Upper lobe of right lung (tissue), 1 donor: Measurements from ENCODE around the gene CLGN. TPM values are rescaled to one million over a fixed set of nuclear protein-coding genes. Genes with fewer than 3 reads are reported as not detected.

Experiments
- ATAC-seq: fragments of 200-7000 bp; cut with Tn5 transposase; one replicate; pipeline ENCODE4 v1.9.1; 2020; ENCODE audit warnings: mild to moderate bottlenecking, moderate library complexity
- DNase-seq: peaks from one replicate; pipeline ENCODE4 v3.0.0-alpha.2; 2020
- H3K27ac ChIP-seq: fragments of 200-600 bp; one replicate; pipeline ENCODE4 v1.8.0; 2022
- H3K27me3 ChIP-seq: fragments of 200-600 bp; one replicate; pipeline ENCODE4 v1.8.0; 2022; ENCODE audit warnings: mild to moderate bottlenecking
- H3K36me3 ChIP-seq: fragments of 200-600 bp; one replicate; pipeline ENCODE4 v1.8.0; 2022
- H3K4me1 ChIP-seq: fragments of 200-600 bp; one replicate; pipeline ENCODE4 v1.8.0; 2022
- H3K4me3 ChIP-seq: fragments of 200-600 bp; one replicate; pipeline ENCODE4 v1.8.0; 2022; ENCODE audit warnings: mild to moderate bottlenecking
- H3K9me3 ChIP-seq: fragments of 200-600 bp; one replicate; pipeline ENCODE4 v1.8.0; 2022
- CTCF ChIP-seq: fragments of 200-600 bp; IDR thresholded peaks from one replicate; pipeline ENCODE4 v1.8.0; 2022; ENCODE audit warnings: antibody characterized with exemption
- intact Hi-C: fragments of 100-400 bp; cut with DNase I; formaldehyde crosslinking; loops from one replicate; pipeline ENCODE4 v1.11.0; 2022
- total RNA-seq: library from RNA; stranded (reverse); fragmentation: NEBNext Ultra II Directional; extraction: Animal tissue kit (Norgen Biotek cat#: 25700); gene quantifications from one replicate; pipeline ENCODE4 v1.2.1, GENCODE V29; 2021
- donor health status: DM: no; HTN: yes; CAD: no; lungs with severe emphysema.

Gene CLGN
- total RNA-seq, 1 donor from 2014 or later = 0.93 TPM

GRCh38 chr4:140344621-140345020 lies 82.8 kb downstream of the CLGN start:
- no peaks in the 10 kb centered on the region for H3K4me1 ChIP-seq
- no peak for ATAC-seq
- H3K27ac ChIP-seq = no peak overlapping the region
- TF ChIP-seq CTCF = no peak
- H3K4me3 ChIP-seq = no peak overlapping the region
- no peaks in the 10 kb centered on the region for H3K36me3 ChIP-seq
- intact Hi-C loops = no loop called here
- DNase-seq = no peak
- no peaks in the 10 kb centered on the region for H3K27me3 ChIP-seq
- H3K9me3 ChIP-seq = no peaks in the 10 kb centered on the region

DNA sequence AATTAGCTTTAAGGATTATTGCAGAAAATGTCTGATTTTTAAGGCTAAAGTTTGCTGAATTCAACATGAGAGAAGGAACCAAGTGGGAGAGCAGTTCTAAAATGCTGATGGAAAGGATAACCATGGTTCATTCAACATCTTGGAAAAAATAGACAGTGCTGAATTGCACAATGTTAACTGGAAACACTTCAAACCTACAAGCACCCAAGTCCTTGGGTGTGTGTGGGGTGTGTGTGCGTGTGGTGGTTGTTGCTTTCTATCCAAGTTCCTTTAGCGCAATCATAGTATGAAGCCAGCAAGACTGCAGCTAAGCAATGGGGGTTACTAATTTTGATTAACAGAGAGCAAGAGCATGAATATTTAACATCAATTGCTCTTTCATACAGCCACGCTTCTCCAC lies 83.3 kb downstream of the CLGN start:
- no peak overlapping the region for H3K4me3 ChIP-seq
- ATAC-seq (peak; percentile 50), DNase-seq (no peak)
- H3K27ac ChIP-seq = no peak overlapping the region
- H3K36me3 ChIP-seq = no peaks in the 10 kb centered on the region
- H3K4me1 ChIP-seq = no peaks in the 10 kb centered on the region
- intact Hi-C loops = no loop called here
- H3K9me3 ChIP-seq = no peaks in the 10 kb centered on the region
- no peaks in the 10 kb centered on the region for H3K27me3 ChIP-seq
- no peak for TF ChIP-seq CTCF

GRCh38 chr4:140343303-140343702 lies 84.1 kb downstream of the CLGN start:
- intact Hi-C loops = no loop called here
- Histone ChIP-seq H3K9me3 (no peaks in the 10 kb centered on the region), H3K36me3 (no peaks in the 10 kb centered on the region), H3K27me3 (no peaks in the 10 kb centered on the region), H3K27ac (no peak overlapping the region), H3K4me3 (no peak overlapping the region), H3K4me1 (no peaks in the 10 kb centered on the region)
- ATAC-seq = peak; percentile 95
- no peak for TF ChIP-seq CTCF
- DNase-seq = peak; percentile 83

- H3K27me3 ChIP-seq = no peaks in the 10 kb centered on the region
- no peaks in the 10 kb centered on the region for H3K4me1 ChIP-seq
- TF ChIP-seq CTCF = no peak
- ATAC-seq (no peak), DNase-seq (no peak)
- no peak overlapping the region for H3K4me3 ChIP-seq
- no peak overlapping the region for H3K27ac ChIP-seq
- H3K36me3 ChIP-seq = no peaks in the 10 kb centered on the region
- no peaks in the 10 kb centered on the region for H3K9me3 ChIP-seq
- intact Hi-C loops = no loop called here
Measured at GRCh38 chr4:140342620-140343019, 84.8 kb downstream of the CLGN start.

Other genes with a start within 250 kb of the CLGN start
- gene SCOC, start 54.0 kb downstream of the CLGN start, total RNA-seq = 45.4 TPM
- gene MGAT4D, start 70.6 kb upstream of the CLGN start, total RNA-seq = not detected
- 19.3 TPM for gene ELMOD2, start 96.5 kb upstream of the CLGN start, total RNA-seq
- gene UCP1, start 141.3 kb upstream of the CLGN start, total RNA-seq = not detected